ENCODE results near the gene E2F6.

DNA sequence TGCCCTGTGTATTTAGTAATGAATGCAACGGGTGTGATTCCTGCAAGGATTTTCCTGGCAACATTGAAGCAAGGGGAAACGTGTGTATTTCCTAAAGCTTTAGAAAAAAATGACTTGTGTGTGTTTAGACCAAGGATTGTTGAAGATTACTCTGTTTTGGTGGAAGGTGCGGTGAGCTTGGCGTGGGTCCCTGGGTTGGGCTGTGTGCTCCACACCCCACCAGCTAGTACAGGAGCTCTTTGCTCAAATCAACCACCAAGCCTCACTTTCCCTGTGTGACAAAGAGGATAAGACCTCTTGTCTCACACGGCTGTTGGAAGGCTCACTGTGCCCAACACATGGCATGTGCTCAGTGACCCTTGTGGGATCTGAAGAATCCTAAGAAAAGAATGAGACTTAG lies 46.5 kb upstream of the E2F6 start:
- TF ChIP-seq CEBPB (IDR thresholded peaks at IDR 0.05) (no peak), FOXM1 (IDR thresholded peaks at IDR 0.05; ENCODE audit: borderline replicate concordance, low read depth) (no peak), ZBTB7A (IDR thresholded peaks at IDR 0.05; ENCODE audit: low read depth) (no peak), YY1 (IDR thresholded peaks at IDR 0.05; ENCODE audit: low read depth) (no peak), EP300 (IDR thresholded peaks at IDR 0.05; ENCODE audit: borderline replicate concordance) (no peak), RAD21 (IDR thresholded peaks at IDR 0.05; ENCODE audit: low read depth) (no peak), TCF12 (IDR thresholded peaks at IDR 0.05; ENCODE audit: low read depth) (no peak), NFIC (IDR thresholded peaks at IDR 0.05) (no peak), CREB1 (IDR thresholded peaks at IDR 0.05; ENCODE audit: low read depth) (no peak), EGR1 (IDR thresholded peaks at IDR 0.05) (no peak), TAF1 (IDR thresholded peaks at IDR 0.05; ENCODE audit: low read depth) (no peak)
- TF ChIP-seq, protein P1, sequence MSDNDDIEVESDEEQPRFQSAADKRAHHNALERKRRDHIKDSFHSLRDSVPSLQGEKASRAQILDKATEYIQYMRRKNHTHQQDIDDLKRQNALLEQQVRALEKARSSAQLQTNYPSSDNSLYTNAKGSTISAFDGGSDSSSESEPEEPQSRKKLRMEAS (IDR thresholded peaks at IDR 0.05), result no peak
- TF ChIP-seq, protein P2, sequence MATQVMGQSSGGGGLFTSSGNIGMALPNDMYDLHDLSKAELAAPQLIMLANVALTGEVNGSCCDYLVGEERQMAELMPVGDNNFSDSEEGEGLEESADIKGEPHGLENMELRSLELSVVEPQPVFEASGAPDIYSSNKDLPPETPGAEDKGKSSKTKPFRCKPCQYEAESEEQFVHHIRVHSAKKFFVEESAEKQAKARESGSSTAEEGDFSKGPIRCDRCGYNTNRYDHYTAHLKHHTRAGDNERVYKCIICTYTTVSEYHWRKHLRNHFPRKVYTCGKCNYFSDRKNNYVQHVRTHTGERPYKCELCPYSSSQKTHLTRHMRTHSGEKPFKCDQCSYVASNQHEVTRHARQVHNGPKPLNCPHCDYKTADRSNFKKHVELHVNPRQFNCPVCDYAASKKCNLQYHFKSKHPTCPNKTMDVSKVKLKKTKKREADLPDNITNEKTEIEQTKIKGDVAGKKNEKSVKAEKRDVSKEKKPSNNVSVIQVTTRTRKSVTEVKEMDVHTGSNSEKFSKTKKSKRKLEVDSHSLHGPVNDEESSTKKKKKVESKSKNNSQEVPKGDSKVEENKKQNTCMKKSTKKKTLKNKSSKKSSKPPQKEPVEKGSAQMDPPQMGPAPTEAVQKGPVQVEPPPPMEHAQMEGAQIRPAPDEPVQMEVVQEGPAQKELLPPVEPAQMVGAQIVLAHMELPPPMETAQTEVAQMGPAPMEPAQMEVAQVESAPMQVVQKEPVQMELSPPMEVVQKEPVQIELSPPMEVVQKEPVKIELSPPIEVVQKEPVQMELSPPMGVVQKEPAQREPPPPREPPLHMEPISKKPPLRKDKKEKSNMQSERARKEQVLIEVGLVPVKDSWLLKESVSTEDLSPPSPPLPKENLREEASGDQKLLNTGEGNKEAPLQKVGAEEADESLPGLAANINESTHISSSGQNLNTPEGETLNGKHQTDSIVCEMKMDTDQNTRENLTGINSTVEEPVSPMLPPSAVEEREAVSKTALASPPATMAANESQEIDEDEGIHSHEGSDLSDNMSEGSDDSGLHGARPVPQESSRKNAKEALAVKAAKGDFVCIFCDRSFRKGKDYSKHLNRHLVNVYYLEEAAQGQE (IDR thresholded peaks at IDR 0.05; ENCODE audit: low read depth), result no peak
- TF ChIP-seq, protein P3, sequence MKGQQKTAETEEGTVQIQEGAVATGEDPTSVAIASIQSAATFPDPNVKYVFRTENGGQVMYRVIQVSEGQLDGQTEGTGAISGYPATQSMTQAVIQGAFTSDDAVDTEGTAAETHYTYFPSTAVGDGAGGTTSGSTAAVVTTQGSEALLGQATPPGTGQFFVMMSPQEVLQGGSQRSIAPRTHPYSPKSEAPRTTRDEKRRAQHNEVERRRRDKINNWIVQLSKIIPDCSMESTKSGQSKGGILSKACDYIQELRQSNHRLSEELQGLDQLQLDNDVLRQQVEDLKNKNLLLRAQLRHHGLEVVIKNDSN (IDR thresholded peaks at IDR 0.05), result no peak

Data from Ishikawa (cell line).